HL-60 (cell line): ENCODE measurements around the gene AASS.

ENCODE experiments used
- GABPA ChIP-seq: IDR thresholded peaks from 2 replicates; pipeline ENCODE4 v1.6.1; 2012; ENCODE audit warnings: low read depth
- POLR2AphosphoS5 ChIP-seq: IDR thresholded peaks from 2 replicates; pipeline ENCODE4 v1.6.1; 2012; ENCODE audit warnings: low read depth
- SPI1 ChIP-seq: IDR thresholded peaks from 2 replicates; pipeline ENCODE4 v1.6.1; 2012; ENCODE audit warnings: low read depth, mild to moderate bottlenecking, borderline replicate concordance
- TF ChIP-seq, protein P1 (sequence below): IDR thresholded peaks from one replicate; pipeline ENCODE4 v1.5.1; 2011; ENCODE audit warnings: low read length, control low read depth, inconsistent platforms; ENCODE audit not compliant: insufficient read depth

DNA sequence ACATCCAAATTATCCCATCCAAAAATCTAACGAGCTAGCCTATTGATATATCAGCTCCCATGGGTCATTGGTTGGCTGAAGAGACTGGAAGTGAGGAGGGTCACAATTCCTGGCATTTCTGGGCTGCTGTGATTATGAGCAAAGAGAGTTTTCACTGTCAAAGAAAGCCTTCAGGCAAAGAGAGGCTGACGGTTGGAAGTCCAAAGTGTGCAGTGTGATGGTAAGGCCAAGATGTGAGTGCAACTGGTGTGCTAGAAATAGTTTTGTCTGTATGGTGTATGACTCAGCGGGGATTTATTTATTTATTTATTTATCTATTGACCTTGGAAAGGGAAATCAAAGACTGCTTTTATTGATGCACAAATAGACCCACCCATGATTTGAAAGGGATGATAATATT, 75.0 kb downstream of the AASS start:
- TF ChIP-seq, protein P1, sequence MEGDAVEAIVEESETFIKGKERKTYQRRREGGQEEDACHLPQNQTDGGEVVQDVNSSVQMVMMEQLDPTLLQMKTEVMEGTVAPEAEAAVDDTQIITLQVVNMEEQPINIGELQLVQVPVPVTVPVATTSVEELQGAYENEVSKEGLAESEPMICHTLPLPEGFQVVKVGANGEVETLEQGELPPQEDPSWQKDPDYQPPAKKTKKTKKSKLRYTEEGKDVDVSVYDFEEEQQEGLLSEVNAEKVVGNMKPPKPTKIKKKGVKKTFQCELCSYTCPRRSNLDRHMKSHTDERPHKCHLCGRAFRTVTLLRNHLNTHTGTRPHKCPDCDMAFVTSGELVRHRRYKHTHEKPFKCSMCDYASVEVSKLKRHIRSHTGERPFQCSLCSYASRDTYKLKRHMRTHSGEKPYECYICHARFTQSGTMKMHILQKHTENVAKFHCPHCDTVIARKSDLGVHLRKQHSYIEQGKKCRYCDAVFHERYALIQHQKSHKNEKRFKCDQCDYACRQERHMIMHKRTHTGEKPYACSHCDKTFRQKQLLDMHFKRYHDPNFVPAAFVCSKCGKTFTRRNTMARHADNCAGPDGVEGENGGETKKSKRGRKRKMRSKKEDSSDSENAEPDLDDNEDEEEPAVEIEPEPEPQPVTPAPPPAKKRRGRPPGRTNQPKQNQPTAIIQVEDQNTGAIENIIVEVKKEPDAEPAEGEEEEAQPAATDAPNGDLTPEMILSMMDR: no peak
- no peak for TF ChIP-seq GABPA
- no peak for TF ChIP-seq SPI1
- TF ChIP-seq POLR2AphosphoS5: no peak
